Trophoblast cell (in vitro differentiated cells and primary cell): Measurements from ENCODE around the gene ADCYAP1R1.

Experiments
- DNase-seq, 2 donors: peaks; one replicate each; pipeline ENCODE4 v3.0.0-alpha.2; 2016
- H2AFZ ChIP-seq: 2 replicates; pipeline ENCODE4 v1.6.1; 2013; ENCODE audit warnings: low read length, moderate library complexity, mild to moderate bottlenecking; ENCODE audit not compliant: insufficient read depth, poor library complexity
- H2AK5ac ChIP-seq: 2 replicates; pipeline ENCODE4 v1.6.1; 2013; ENCODE audit warnings: mild to moderate bottlenecking, low read length
- H2BK120ac ChIP-seq: 2 replicates; pipeline ENCODE4 v1.6.1; 2013; ENCODE audit warnings: low read length, mild to moderate bottlenecking, moderate library complexity; ENCODE audit not compliant: insufficient read depth, poor library complexity
- H2BK12ac ChIP-seq: 2 replicates; pipeline ENCODE4 v1.6.1; 2013; ENCODE audit warnings: mild to moderate bottlenecking, low read length, moderate library complexity
- H2BK5ac ChIP-seq: 2 replicates; pipeline ENCODE4 v1.6.1; 2013; ENCODE audit warnings: low read length, low read depth, moderate library complexity, mild to moderate bottlenecking; ENCODE audit not compliant: poor library complexity
- H3K14ac ChIP-seq: 2 replicates; pipeline ENCODE4 v1.6.1; 2013; ENCODE audit warnings: mild to moderate bottlenecking, low read length
- H3K18ac ChIP-seq: 2 replicates; pipeline ENCODE4 v1.6.1; 2013; ENCODE audit warnings: mild to moderate bottlenecking, low read length
- H3K23ac ChIP-seq: 2 replicates; pipeline ENCODE4 v1.6.1; 2013; ENCODE audit warnings: low read length
- H3K27ac ChIP-seq: 2 replicates; pipeline ENCODE4 v1.5.1; 2013; ENCODE audit warnings: low read depth, mild to moderate bottlenecking, inconsistent platforms, low read length, moderate library complexity
- H3K27me3 ChIP-seq: 2 replicates; pipeline ENCODE4 v1.6.1; 2013; ENCODE audit warnings: inconsistent platforms, mild to moderate bottlenecking, low read length, moderate library complexity; ENCODE audit not compliant: insufficient read depth
- H3K36me3 ChIP-seq, 2 experiments: 1 replicate in 1 of 2; 2 replicates in 1 of 2; pipeline ENCODE4 v1.6.1; 2013; ENCODE audit warnings: low read length in 2 of 2, mild to moderate bottlenecking in 2 of 2, moderate library complexity in 1 of 2; ENCODE audit not compliant: insufficient read depth in 2 of 2, control insufficient read depth in 1 of 2
- H3K4ac ChIP-seq: 2 replicates; pipeline ENCODE4 v1.6.1; 2013; ENCODE audit warnings: low read depth, mild to moderate bottlenecking, low read length, moderate library complexity
- H3K4me1 ChIP-seq, 2 experiments: 1 replicate in 1 of 2; 2 replicates in 1 of 2; pipeline ENCODE4 v1.6.1; 2013; ENCODE audit warnings: low read length in 2 of 2, mild to moderate bottlenecking in 2 of 2, moderate library complexity in 1 of 2; ENCODE audit not compliant: insufficient read depth in 2 of 2, control insufficient read depth in 1 of 2
- H3K4me2 ChIP-seq: 2 replicates; pipeline ENCODE4 v1.6.1; 2013; ENCODE audit warnings: inconsistent platforms, mild to moderate bottlenecking, low read length, moderate library complexity
- H3K4me3 ChIP-seq: 2 replicates; pipeline ENCODE4 v1.5.1; 2013; ENCODE audit warnings: mild to moderate bottlenecking, low read depth, low read length, inconsistent platforms
- H3K79me1 ChIP-seq: one replicate; pipeline ENCODE4 v1.6.1; 2013; ENCODE audit warnings: low read length
- H3K79me2 ChIP-seq: 2 replicates; pipeline ENCODE4 v1.6.1; 2013; ENCODE audit warnings: low read length, mild to moderate bottlenecking; ENCODE audit not compliant: control insufficient read depth, insufficient read depth, poor library complexity
- H3K9ac ChIP-seq: 2 replicates; pipeline ENCODE4 v1.6.1; 2013; ENCODE audit warnings: mild to moderate bottlenecking, low read length
- H3K9me3 ChIP-seq: 2 replicates; pipeline ENCODE4 v1.6.1; 2013; ENCODE audit warnings: low read depth, mild to moderate bottlenecking, control low read depth, inconsistent platforms, low read length; ENCODE audit not compliant: insufficient read depth
- H4K12ac ChIP-seq: 2 replicates; pipeline ENCODE4 v1.6.1; 2013; ENCODE audit warnings: low read depth, mild to moderate bottlenecking, low read length, moderate library complexity
- H4K8ac ChIP-seq: 2 replicates; pipeline ENCODE4 v1.6.1; 2013; ENCODE audit warnings: low read depth, mild to moderate bottlenecking, low read length, moderate library complexity
- H4K91ac ChIP-seq: one replicate; pipeline ENCODE4 v1.6.1; 2013; ENCODE audit warnings: low read depth, mild to moderate bottlenecking, low read length, moderate library complexity
- WGBS: extraction: QIAGEN DNeasy Blood & Tissue Kit; methylation state at CpG from one replicate; pipeline ENCODE4 v1.1.7; 2013; ENCODE audit warnings: missing lambda C conversion rate; ENCODE audit not compliant: insufficient read length, insufficient coverage; ENCODE audit errors: extremely low coverage; 5-methylcytosine and 5-hydroxymethylcytosine counted together

ADCYAP1R1 gene

DNA sequence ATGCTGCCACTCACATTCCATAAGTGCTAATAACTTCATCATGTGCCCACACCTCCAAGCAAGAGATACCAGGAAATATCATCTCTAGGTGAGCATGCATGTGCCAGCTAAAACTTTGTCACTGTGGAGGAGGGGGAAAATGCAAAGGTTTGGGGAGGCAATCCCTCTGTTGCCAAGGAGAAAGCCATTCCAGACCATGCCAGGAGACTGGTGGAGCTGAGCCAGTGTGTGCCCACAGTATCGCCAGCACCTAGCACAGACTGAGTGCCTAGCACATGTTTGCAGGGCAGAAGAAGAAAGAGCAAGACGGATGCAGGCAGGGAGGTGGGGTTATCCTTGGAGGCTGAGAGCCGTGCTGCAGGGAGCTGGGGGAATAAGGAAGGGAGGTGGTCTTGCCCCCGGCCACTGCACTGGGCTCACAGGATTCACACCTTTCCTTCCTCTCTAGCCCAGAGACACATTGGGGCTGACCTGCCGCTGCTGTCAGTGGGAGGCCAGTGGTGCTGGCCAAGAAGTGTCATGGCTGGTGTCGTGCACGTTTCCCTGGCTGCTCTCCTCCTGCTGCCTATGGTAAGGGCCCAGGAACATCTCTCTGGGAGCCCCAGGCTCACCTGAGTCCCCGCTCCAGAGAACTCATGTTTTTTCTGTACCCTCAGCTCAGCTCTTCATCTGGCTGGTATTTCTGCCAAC, 10.8 kb downstream of the ADCYAP1R1 start:
- Histone ChIP-seq H3K4ac (no peak overlapping the region), H3K18ac (no peak overlapping the region), H3K79me2 (no peaks in the 10 kb centered on the region), H2BK120ac (no peak overlapping the region), H3K4me2 (no peak overlapping the region), H2BK5ac (no peak overlapping the region), H3K4me3 (no peak overlapping the region), H4K91ac (no peak overlapping the region), H3K27ac (no peak overlapping the region), H2AK5ac (no peak overlapping the region), H3K79me1 (no peaks in the 10 kb centered on the region), H3K14ac (no peak overlapping the region), H3K4me1 (no peaks in the 10 kb centered on the region), H3K9me3 (peaks cover 3% of the 10 kb centered on the region), H3K27me3 (no peaks in the 10 kb centered on the region), H3K36me3 (no peaks in the 10 kb centered on the region), H4K8ac (no peak overlapping the region), H2AFZ (no peak overlapping the region), H2BK12ac (no peak overlapping the region), H3K9ac (no peak overlapping the region), H3K23ac (peak overlapping the region; percentile 67), H4K12ac (no peak overlapping the region)
- DNase-seq, result no peak
- whole genome bisulfite sequencing, result no CpG with 5 or more reads among the region's 8 CpGs

DNA sequence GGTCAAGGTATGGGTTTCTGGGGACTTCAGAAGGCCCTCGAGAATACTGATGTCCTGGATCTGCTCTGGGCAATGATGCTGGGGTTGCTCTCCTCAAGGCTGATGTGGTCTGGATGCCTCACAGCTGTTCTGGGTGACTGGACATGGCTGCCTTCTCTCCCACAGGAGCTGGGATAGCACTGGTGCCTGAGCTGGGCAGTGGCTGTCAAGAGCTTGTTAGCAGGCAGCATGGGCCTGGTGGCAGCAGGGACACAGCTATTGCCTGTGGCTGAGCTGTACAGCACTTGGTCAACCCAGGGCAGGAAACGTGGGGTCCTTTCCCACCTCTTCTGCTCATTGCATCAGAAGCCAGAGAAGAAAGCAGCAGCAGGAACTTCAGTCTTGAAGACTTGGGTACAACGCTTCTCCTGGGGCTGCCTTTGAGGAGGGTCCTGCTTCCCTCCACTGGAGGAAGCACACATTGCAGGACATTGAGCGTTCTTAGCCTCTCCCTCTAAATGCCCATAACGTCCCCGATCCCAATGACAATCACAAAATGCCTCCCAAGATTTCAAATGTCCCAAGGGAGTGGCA, 13.0 kb downstream of the ADCYAP1R1 start:
- no peak overlapping the region for H2BK5ac ChIP-seq
- H3K79me1 ChIP-seq, result no peaks in the 10 kb centered on the region
- no peaks in the 10 kb centered on the region for H3K4me1 ChIP-seq
- H3K23ac ChIP-seq, result no peak overlapping the region
- H3K4me3 ChIP-seq, result no peak overlapping the region
- H3K14ac ChIP-seq, result no peak overlapping the region
- no peak overlapping the region for H4K8ac ChIP-seq
- H4K91ac ChIP-seq, result no peak overlapping the region
- H3K4me2 ChIP-seq, result no peak overlapping the region
- H2AK5ac ChIP-seq, result no peak overlapping the region
- DNase-seq, result no peak
- H4K12ac ChIP-seq, result no peak overlapping the region
- H3K9ac ChIP-seq, result no peak overlapping the region
- no CpG with 5 or more reads among the region's 6 CpGs for WGBS
- H2BK120ac ChIP-seq, result no peak overlapping the region
- H3K27ac ChIP-seq, result no peak overlapping the region
- H2AFZ ChIP-seq, result no peak overlapping the region
- no peaks in the 10 kb centered on the region for H3K36me3 ChIP-seq
- H2BK12ac ChIP-seq, result no peak overlapping the region
- no peaks in the 10 kb centered on the region for H3K79me2 ChIP-seq
- no peak overlapping the region for H3K18ac ChIP-seq
- H3K4ac ChIP-seq, result no peak overlapping the region
- H3K27me3 ChIP-seq, result no peaks in the 10 kb centered on the region
- H3K9me3 ChIP-seq, result peaks cover 3% of the 10 kb centered on the region

- Histone ChIP-seq H4K91ac (no peak overlapping the region), H2BK120ac (no peak overlapping the region), H2AFZ (no peak overlapping the region), H3K79me1 (no peaks in the 10 kb centered on the region), H3K4me3 (no peak overlapping the region), H4K8ac (no peak overlapping the region), H2BK5ac (no peak overlapping the region), H3K27ac (no peak overlapping the region), H3K14ac (no peak overlapping the region), H2BK12ac (no peak overlapping the region), H3K23ac (no peak overlapping the region), H3K4me2 (no peak overlapping the region), H2AK5ac (no peak overlapping the region), H3K9me3 (peaks cover 3% of the 10 kb centered on the region), H3K27me3 (no peaks in the 10 kb centered on the region), H4K12ac (no peak overlapping the region), H3K36me3 (no peaks in the 10 kb centered on the region), H3K4ac (no peak overlapping the region), H3K79me2 (no peaks in the 10 kb centered on the region), H3K18ac (no peak overlapping the region), H3K9ac (no peak overlapping the region), H3K4me1 (no peaks in the 10 kb centered on the region)
- WGBS, result no CpG with 5 or more reads among the region's 7 CpGs
- DNase-seq, result no peak
Observed at GRCh38 chr7:31065840-31066239, 13.7 kb downstream of the ADCYAP1R1 start.

DNA sequence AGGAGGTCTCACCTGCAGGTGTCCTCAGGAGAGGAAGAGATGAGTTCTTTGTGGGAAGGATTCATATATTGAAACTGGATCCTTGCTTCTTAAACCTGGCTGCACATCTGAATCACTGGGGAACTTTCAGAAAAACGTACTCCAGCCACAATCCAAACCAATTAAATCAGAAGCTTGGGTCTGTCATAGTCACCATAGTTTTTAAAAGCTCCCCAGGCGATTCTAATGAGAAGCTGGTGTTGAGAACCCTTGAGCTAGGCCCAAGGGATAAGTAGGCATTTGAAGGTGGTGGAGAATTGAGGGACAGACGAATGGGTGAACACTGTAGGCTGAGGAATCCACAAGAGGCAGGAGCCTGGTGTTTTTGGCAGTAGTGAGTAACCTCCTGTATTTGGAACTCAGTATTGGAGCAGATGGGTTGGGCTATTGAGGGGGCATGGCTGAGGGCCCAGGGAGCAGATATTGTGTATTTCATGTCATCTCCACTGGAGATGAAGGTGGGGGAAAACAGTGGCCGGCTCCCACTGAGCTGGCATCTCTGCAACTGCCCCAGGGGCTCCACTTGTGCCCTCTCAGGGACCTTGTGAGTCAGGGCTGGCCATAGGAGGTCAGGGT, 14.5 kb downstream of the ADCYAP1R1 start:
- no peak overlapping the region for H3K14ac ChIP-seq
- no peaks in the 10 kb centered on the region for H3K79me1 ChIP-seq
- H3K4me2 ChIP-seq, result no peak overlapping the region
- H4K91ac ChIP-seq, result no peak overlapping the region
- H4K8ac ChIP-seq, result no peak overlapping the region
- no peaks in the 10 kb centered on the region for H3K4me1 ChIP-seq
- no peak overlapping the region for H2AFZ ChIP-seq
- no peak overlapping the region for H2BK120ac ChIP-seq
- H3K9me3 ChIP-seq, result peaks cover 3% of the 10 kb centered on the region
- H4K12ac ChIP-seq, result no peak overlapping the region
- H3K27ac ChIP-seq, result no peak overlapping the region
- H2BK12ac ChIP-seq, result no peak overlapping the region
- H2BK5ac ChIP-seq, result no peak overlapping the region
- H3K9ac ChIP-seq, result no peak overlapping the region
- WGBS, result no CpG with 5 or more reads among the region's 4 CpGs
- peak; percentile 58 to 81 for DNase-seq
- H3K23ac ChIP-seq, result no peak overlapping the region
- H3K36me3 ChIP-seq, result no peaks in the 10 kb centered on the region
- no peaks in the 10 kb centered on the region for H3K27me3 ChIP-seq
- no peak overlapping the region for H3K4me3 ChIP-seq
- no peak overlapping the region for H3K4ac ChIP-seq
- H3K18ac ChIP-seq, result no peak overlapping the region
- no peak overlapping the region for H2AK5ac ChIP-seq
- no peaks in the 10 kb centered on the region for H3K79me2 ChIP-seq
